ENCODE measurements around the gene BCAN.

The BCAN gene

GRCh38 chr1:156641761-156642264, at the start of gene BCAN:
TSS of gene BCAN (plus strand) at chr1:156642117. CDS start at chr1:156646055, 3,938 bp downstream.
- no peaks in the 10 kb centered on the region for H3K36me3 Mint-ChIP-seq
- H3K4me1 Mint-ChIP-seq, result peaks cover 30% of the 10 kb centered on the region
- H3K27me3 Mint-ChIP-seq, result peaks cover 97% of the 10 kb centered on the region
- peak within 1 kb of the TSS; percentile 67 for H3K4me3 Mint-ChIP-seq
- H3K9me3 Mint-ChIP-seq, result no peaks in the 10 kb centered on the region
- ATAC-seq, result no peak
- no peak within 1 kb of the TSS for H3K27ac Mint-ChIP-seq

GRCh38 chr1:156592158-156592909, 49.6 kb upstream of the BCAN start:
- Mint-ChIP-seq H3K27ac (peak overlapping the region; percentile 65), H3K27me3 (no peaks in the 10 kb centered on the region), H3K36me3 (peaks cover 30% of the 10 kb centered on the region), H3K4me1 (peaks cover 26% of the 10 kb centered on the region), H3K9me3 (no peaks in the 10 kb centered on the region), H3K4me3 (peak overlapping the region; percentile 76)
- peak; percentile 2 for ATAC-seq

- Mint-ChIP-seq H3K36me3 (peaks cover 32% of the 10 kb centered on the region), H3K27ac (peak overlapping the region; percentile 65), H3K4me3 (peak overlapping the region; percentile 76), H3K4me1 (peaks cover 26% of the 10 kb centered on the region), H3K9me3 (no peaks in the 10 kb centered on the region), H3K27me3 (no peaks in the 10 kb centered on the region)
- ATAC-seq, result no peak
Measured at GRCh38 chr1:156592910-156593660, 48.8 kb upstream of the BCAN start.

- Mint-ChIP-seq H3K36me3 (peaks cover 37% of the 10 kb centered on the region), H3K4me1 (peaks cover 31% of the 10 kb centered on the region), H3K27me3 (no peaks in the 10 kb centered on the region), H3K27ac (no peak overlapping the region), H3K4me3 (no peak overlapping the region), H3K9me3 (no peaks in the 10 kb centered on the region)
- ATAC-seq, result no peak
Measured at GRCh38 chr1:156593661-156593989, 48.3 kb upstream of the BCAN start.

GRCh38 chr1:156594190-156594589, 47.7 kb upstream of the BCAN start:
- H3K9me3 Mint-ChIP-seq, result no peaks in the 10 kb centered on the region
- no peak overlapping the region for H3K27ac Mint-ChIP-seq
- H3K27me3 Mint-ChIP-seq, result no peaks in the 10 kb centered on the region
- H3K4me1 Mint-ChIP-seq, result peaks cover 35% of the 10 kb centered on the region
- H3K36me3 Mint-ChIP-seq, result peaks cover 40% of the 10 kb centered on the region
- H3K4me3 Mint-ChIP-seq, result no peak overlapping the region
- ATAC-seq, result no peak

DNA sequence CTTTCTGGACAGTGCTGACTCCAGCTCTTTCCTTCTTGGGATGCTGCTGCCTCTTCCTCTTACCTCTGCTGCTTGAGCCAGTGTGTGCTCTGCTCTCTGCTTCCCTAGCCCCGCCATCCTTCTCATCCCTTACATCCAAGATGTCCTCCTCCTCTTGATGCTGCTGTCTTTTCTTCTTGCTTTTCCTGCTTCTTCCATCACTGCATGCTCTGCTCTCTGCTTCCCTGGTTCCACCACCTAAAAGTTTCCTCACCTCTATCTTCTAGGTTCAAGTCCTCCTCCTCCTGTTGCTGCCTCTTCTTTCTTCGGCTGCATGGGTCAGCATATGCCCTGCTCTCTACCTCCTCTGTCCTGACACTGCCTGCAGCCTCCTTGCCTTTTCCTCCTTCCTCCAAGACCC, 46.9 kb upstream of the BCAN start:
- Mint-ChIP-seq H3K27ac (peak overlapping the region; percentile 36), H3K9me3 (no peaks in the 10 kb centered on the region), H3K27me3 (no peaks in the 10 kb centered on the region), H3K36me3 (peaks cover 40% of the 10 kb centered on the region), H3K4me3 (no peak overlapping the region), H3K4me1 (peaks cover 37% of the 10 kb centered on the region)
- ATAC-seq, result no peak

DNA sequence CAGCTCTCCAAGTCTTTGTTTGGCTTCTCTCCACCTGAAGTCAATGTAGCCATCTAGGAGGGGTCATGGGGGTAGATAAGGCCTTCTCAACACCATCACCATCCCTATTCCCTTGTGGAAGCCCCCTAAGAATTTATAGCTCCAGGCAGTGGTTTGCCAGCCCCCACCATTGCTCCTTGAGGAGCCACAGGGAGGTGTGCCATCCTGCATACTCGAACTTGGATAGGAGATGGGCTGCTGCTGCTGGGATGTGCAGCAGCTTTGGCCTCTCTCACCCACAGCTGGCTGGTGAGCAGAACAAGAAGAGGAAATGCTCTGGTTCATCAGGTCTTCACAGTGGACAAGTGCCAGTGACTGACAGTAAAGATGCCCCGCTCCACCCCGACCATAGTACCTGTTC, 45.5 kb upstream of the BCAN start:
- Mint-ChIP-seq H3K27ac (no peak overlapping the region), H3K9me3 (no peaks in the 10 kb centered on the region), H3K36me3 (peaks cover 40% of the 10 kb centered on the region), H3K4me3 (no peak overlapping the region), H3K4me1 (peaks cover 38% of the 10 kb centered on the region), H3K27me3 (no peaks in the 10 kb centered on the region)
- ATAC-seq, result no peak

DNA sequence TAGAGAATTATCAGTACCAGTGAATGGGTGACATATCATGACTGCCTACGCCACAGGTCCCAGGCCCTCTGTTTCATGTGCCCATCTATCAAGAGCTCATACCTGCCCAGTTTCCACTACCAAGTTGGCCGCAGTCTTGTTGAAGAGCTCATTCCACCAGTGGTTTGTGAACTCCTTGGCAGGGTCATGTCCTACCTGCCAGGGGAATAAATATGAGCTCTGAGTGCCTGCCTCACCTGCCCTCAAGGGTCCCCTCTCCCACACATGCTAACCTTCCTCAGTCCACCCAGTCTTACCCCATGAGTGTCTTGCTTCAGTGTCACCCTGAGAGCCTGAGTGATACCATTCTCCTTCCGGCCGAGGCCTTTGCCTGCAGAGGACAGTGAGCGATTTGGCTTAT, 43.8 kb upstream of the BCAN start:
- no peaks in the 10 kb centered on the region for H3K27me3 Mint-ChIP-seq
- ATAC-seq, result no peak
- peak overlapping the region; percentile 20 for H3K27ac Mint-ChIP-seq
- H3K36me3 Mint-ChIP-seq, result peaks cover 36% of the 10 kb centered on the region
- no peak overlapping the region for H3K4me3 Mint-ChIP-seq
- peaks cover 40% of the 10 kb centered on the region for H3K4me1 Mint-ChIP-seq
- no peaks in the 10 kb centered on the region for H3K9me3 Mint-ChIP-seq

GRCh38 chr1:156598731-156599432, 43.0 kb upstream of the BCAN start:
- H3K9me3 Mint-ChIP-seq, result no peaks in the 10 kb centered on the region
- H3K4me3 Mint-ChIP-seq, result no peak overlapping the region
- peaks cover 36% of the 10 kb centered on the region for H3K36me3 Mint-ChIP-seq
- no peaks in the 10 kb centered on the region for H3K27me3 Mint-ChIP-seq
- peaks cover 40% of the 10 kb centered on the region for H3K4me1 Mint-ChIP-seq
- peak overlapping the region; percentile 20 for H3K27ac Mint-ChIP-seq
- ATAC-seq, result no peak

DNA sequence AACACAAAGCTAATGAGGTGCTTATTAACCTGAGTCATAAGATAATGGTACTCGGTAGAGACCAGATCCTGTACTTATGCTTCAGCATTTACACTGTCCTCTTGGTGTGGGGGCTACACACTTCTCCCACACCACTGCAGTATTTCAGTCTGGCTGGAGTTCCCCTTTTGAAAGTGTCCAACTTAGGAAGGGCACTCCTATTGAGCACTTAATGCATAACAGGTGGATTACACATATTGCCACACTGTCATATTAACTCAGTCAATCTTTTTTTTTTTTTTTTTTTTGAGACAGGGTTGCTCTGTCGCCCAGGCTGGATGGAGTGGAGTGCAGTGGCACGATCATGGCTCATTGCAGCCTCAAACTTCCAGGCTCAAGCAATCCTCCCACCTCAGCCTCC, 42.1 kb upstream of the BCAN start:
- H3K9me3 Mint-ChIP-seq, result no peaks in the 10 kb centered on the region
- H3K4me1 Mint-ChIP-seq, result peaks cover 40% of the 10 kb centered on the region
- ATAC-seq, result peak; percentile 75
- H3K27me3 Mint-ChIP-seq, result no peaks in the 10 kb centered on the region
- H3K36me3 Mint-ChIP-seq, result peaks cover 34% of the 10 kb centered on the region
- peak overlapping the region; percentile 97 for H3K4me3 Mint-ChIP-seq
- peak overlapping the region; percentile 91 for H3K27ac Mint-ChIP-seq

DNA sequence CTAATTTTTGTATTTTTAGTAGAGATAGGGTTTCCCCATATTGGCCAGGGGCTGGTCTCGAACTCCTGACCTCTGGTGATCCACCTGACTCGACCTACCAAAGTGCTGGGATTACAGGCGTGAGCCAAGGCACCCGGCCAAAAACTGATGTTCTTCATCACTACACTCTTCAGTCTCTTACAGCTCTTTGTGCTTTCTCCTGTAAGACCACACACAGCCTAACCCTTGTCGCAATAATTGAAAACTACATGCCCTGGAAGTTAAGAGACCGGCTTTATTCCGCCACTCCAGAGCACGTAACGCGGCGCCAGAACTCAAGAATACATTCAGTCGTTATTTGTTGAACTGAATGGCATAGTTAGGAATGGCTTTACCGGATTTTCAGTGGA, 41.2 kb upstream of the BCAN start:
- Mint-ChIP-seq H3K4me1 (peaks cover 31% of the 10 kb centered on the region), H3K27ac (peak overlapping the region; percentile 91), H3K27me3 (no peaks in the 10 kb centered on the region), H3K36me3 (peaks cover 25% of the 10 kb centered on the region), H3K9me3 (no peaks in the 10 kb centered on the region), H3K4me3 (peak overlapping the region; percentile 97)
- no peak for ATAC-seq

- H3K4me3 Mint-ChIP-seq, result peak within 1 kb of the TSS; percentile 97
Measured at GRCh38 chr1:156601122-156601830, 40.6 kb upstream of the BCAN start, which contains the start of gene GPATCH4. TSS of gene GPATCH4 (minus strand) at chr1:156601479.

GRCh38 chr1:156601892-156602291, 40.0 kb upstream of the BCAN start:
- Mint-ChIP-seq H3K4me3 (peak overlapping the region; percentile 97), H3K36me3 (peaks cover 14% of the 10 kb centered on the region), H3K4me1 (peaks cover 34% of the 10 kb centered on the region), H3K27ac (peak overlapping the region; percentile 91), H3K27me3 (no peaks in the 10 kb centered on the region), H3K9me3 (no peaks in the 10 kb centered on the region)
- ATAC-seq, result peak; percentile 70

More at GRCh38 chr1:156601122-156601830, 40.6 kb upstream of the BCAN start, which contains the start of gene GPATCH4:
- Mint-ChIP-seq H3K4me1 (peaks cover 30% of the 10 kb centered on the region), H3K36me3 (peaks cover 20% of the 10 kb centered on the region), H3K27me3 (no peaks in the 10 kb centered on the region), H3K9me3 (no peaks in the 10 kb centered on the region), H3K27ac (peak within 1 kb of the TSS; percentile 91)
- ATAC-seq, result peak; percentile 84

DNA sequence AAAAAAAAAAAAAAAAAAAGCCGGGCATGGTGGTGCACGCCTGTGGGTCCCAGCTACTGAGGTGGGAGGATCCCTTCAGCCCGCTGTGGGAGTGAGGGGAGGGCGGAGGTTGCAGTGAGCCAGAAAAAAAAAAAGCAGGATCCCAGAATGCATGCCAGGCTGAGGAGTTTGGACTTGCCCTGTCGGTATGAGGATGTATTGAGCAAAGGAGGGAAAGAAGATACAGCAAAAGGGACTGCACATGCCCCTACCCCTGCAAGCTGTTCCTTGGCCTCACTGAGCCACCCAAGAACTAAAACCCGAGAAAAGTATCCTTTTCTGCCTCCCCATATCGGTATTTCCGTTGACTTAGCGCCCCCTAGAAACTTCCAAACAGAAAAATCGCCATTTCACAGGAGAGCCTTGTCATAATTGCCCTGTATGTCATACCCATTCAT, 39.3 kb upstream of the BCAN start:
- H3K4me3 Mint-ChIP-seq, result peak overlapping the region; percentile 23
- peak overlapping the region; percentile 91 for H3K27ac Mint-ChIP-seq

More for the DNA sequence above, 39.3 kb upstream of the BCAN start:
- no peak for ATAC-seq
- Mint-ChIP-seq H3K4me1 (peaks cover 40% of the 10 kb centered on the region), H3K27me3 (no peaks in the 10 kb centered on the region), H3K9me3 (no peaks in the 10 kb centered on the region), H3K36me3 (peaks cover 8% of the 10 kb centered on the region)

Data from stimulated activated memory B cell treated with anti-CD40 and anti-IgM and Interleukin-4, amounts not matched to agents 10 μg/mL and 1 μg/mL and 100 μg/mL, for 72 hours (primary cell).